Neutrophil (primary cell): ENCODE data around the gene TLE7.
A peak's percentile ranks its signal among the peaks of the same experiment; 100 is the strongest.

Experiments
- H3K27ac ChIP-seq: fragments of 200-600 bp; sonication (generic); 2 replicates; pipeline ENCODE4 v1.5.1; 2016; ENCODE audit warnings: mild to moderate bottlenecking, moderate library complexity
- H3K27me3 ChIP-seq: fragments of 200-600 bp; sonication (generic); 2 replicates; pipeline ENCODE4 v1.6.0; 2016; ENCODE audit warnings: mild to moderate bottlenecking
- H3K36me3 ChIP-seq: fragments of 200-600 bp; sonication (generic); 2 replicates; pipeline ENCODE4 v1.5.1; 2017
- H3K4me1 ChIP-seq, 2 experiments: fragments of 200-600 bp in 1 of 2; sonication (generic) in 1 of 2; 1 replicate in 1 of 2; 2 replicates in 1 of 2; pipeline versions ENCODE4 v1.5.1 to v1.6.1; 2013 to 2016; ENCODE audit warnings: low read depth in 1 of 2, low read length in 1 of 2, mild to moderate bottlenecking in 1 of 2, moderate library complexity in 1 of 2; ENCODE audit not compliant: control insufficient read depth in 1 of 2, insufficient read depth in 1 of 2
- H3K4me3 ChIP-seq, 2 experiments: fragments of 200-600 bp in 1 of 2; sonication (generic) in 1 of 2; 1 replicate in 1 of 2; 2 replicates in 1 of 2; pipeline ENCODE4 v1.5.1; 2013 to 2016; ENCODE audit warnings: low read depth in 1 of 2, low read length in 1 of 2, mild to moderate bottlenecking in 1 of 2, moderate library complexity in 1 of 2
- H3K9me3 ChIP-seq: fragments of 200-600 bp; sonication (generic); 2 replicates; pipeline ENCODE4 v1.5.1; 2016
- TF ChIP-seq, protein P1 (sequence below): fragments of 200-600 bp; sonication (generic); IDR thresholded peaks from 2 replicates; pipeline ENCODE4 v1.5.1; 2016; ENCODE audit warnings: antibody characterized with exemption

Gene TLE7

DNA sequence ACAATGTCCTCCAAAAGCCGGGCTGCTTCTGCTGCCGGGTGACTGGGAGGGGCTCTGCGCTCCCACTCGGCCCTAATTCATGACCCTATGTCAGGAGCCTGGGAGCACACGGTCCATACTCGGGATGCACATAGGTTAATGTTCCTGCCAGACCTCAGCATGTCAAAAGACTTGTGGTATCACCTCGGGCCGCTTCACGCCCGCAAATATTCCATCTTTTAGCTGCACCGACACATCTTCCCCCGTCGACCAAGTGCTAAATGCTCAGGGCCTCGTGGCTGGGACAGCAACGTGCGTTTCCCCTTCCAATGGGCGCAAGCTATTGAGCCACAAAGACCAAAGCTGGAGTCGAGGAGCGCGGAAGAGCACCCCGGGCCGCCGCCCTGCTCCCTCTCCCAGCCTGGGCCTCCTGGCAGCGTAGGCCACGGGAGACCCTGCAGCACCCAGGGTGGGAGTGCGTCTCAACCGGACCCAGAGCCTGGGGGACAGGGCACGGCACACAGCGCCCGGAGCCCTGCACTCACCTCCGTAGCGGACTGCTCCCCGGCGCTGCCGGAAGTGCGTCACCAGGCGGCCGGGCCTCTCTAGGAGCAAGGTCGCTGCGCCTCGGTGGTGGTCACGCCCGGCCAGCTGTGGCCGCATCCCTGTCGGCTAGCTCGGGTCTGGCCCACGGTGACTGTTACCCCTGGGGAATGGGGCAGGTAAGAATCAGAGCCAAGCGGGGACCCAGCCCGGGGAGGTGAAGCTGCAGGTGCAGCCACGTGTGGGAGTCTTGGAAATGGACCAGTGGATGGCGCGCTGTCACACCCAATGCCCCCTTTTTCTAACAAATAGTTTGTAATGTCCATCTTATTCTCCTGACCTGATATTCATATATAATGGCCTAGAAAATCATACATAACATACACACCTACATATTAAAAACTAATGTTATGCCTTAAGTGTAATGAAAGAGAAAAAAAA is 20.1 kb upstream of the TLE7 start, which contains the start of gene ZNF23:
TSS of gene ZNF23 (minus strand) at position 562 of the 963 bp plus-strand sequence. CDS start 5,451 bp downstream, outside the sequence.
- peaks cover 7 to 10% of the 10 kb centered on the region in 2 experiments for H3K4me1 ChIP-seq
- H3K36me3 ChIP-seq = no peaks in the 10 kb centered on the region
- peak within 1 kb of the TSS; percentile 69 to 70 for H3K4me3 ChIP-seq
- TF ChIP-seq, protein P1, sequence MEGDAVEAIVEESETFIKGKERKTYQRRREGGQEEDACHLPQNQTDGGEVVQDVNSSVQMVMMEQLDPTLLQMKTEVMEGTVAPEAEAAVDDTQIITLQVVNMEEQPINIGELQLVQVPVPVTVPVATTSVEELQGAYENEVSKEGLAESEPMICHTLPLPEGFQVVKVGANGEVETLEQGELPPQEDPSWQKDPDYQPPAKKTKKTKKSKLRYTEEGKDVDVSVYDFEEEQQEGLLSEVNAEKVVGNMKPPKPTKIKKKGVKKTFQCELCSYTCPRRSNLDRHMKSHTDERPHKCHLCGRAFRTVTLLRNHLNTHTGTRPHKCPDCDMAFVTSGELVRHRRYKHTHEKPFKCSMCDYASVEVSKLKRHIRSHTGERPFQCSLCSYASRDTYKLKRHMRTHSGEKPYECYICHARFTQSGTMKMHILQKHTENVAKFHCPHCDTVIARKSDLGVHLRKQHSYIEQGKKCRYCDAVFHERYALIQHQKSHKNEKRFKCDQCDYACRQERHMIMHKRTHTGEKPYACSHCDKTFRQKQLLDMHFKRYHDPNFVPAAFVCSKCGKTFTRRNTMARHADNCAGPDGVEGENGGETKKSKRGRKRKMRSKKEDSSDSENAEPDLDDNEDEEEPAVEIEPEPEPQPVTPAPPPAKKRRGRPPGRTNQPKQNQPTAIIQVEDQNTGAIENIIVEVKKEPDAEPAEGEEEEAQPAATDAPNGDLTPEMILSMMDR = no peak
- no peaks in the 10 kb centered on the region for H3K9me3 ChIP-seq
- H3K27me3 ChIP-seq = peaks cover 36% of the 10 kb centered on the region
- peak within 1 kb of the TSS; percentile 37 for H3K27ac ChIP-seq

DNA sequence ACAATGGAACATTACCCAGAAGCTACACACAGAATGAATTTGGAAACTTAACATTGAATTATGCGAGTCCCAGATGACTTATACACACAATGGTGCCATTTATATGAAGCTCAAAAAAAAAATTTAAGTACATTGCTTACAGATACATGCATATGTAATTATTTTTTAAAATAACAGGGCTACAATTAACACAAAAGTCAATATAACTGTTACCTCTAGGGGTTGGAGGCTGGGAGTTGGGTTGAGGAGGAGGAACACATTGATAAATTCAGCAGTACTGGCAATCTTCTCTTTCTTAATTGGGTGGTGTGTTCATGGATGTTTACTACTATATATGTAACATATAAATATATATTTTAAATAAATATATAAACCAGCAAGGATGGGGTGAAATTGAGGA is 19.1 kb upstream of the TLE7 start:
- TF ChIP-seq, protein P1 = no peak
- H3K27me3 ChIP-seq = peaks cover 31% of the 10 kb centered on the region
- no peak overlapping the region for H3K4me3 ChIP-seq
- no peak overlapping the region for H3K27ac ChIP-seq
- H3K9me3 ChIP-seq = no peaks in the 10 kb centered on the region
- no peaks in the 10 kb centered on the region for H3K36me3 ChIP-seq
- H3K4me1 ChIP-seq = peaks cover 7 to 10% of the 10 kb centered on the region in 2 experiments

DNA sequence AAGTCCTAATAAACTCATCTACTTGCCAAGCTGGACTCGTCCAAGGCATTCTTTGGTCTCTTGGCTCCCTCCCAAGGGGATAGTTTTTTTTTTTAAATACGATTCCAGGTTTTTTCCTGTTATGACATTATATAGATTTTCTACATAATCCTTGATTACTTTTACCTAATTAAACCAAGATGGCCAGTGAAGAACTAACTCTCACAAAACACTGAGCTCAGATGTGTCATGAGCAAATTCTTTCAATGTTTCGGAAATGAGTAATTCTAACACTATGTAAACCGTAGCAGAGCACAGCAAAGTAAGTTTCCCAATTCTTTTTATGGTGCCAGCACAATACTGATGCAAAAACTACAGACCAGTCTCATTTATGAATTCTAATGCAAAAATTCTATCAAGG is 18.4 kb upstream of the TLE7 start:
- Histone ChIP-seq H3K36me3 (no peaks in the 10 kb centered on the region), H3K27ac (no peak overlapping the region), H3K27me3 (peaks cover 31% of the 10 kb centered on the region), H3K9me3 (no peaks in the 10 kb centered on the region), H3K4me3 (no peak overlapping the region), H3K4me1 (peaks cover 7 to 10% of the 10 kb centered on the region in 2 experiments)
- TF ChIP-seq, protein P1 = no peak

DNA sequence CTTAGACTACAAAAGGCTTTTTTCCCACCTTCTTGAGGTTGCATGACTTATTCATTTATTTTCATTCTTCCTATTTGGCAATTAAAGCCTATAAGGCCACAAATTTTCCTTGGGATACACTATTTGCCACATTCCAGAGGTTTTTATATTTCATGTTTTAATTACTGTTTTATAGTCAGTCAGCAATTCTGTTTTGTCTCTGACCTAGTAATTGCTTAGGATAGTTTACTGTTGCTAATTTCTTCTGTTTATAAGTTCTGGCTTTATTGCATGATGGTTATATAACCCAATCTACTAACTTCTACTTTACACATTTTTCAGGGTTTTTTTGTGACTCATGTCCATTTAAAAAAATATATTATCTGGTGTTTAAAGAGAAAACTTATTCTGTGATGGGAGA is 17.7 kb upstream of the TLE7 start:
- Histone ChIP-seq H3K27ac (no peak overlapping the region), H3K4me3 (no peak overlapping the region), H3K9me3 (no peaks in the 10 kb centered on the region), H3K27me3 (peaks cover 24% of the 10 kb centered on the region), H3K4me1 (peaks cover 7 to 10% of the 10 kb centered on the region in 2 experiments), H3K36me3 (no peaks in the 10 kb centered on the region)
- TF ChIP-seq, protein P1 = no peak

DNA sequence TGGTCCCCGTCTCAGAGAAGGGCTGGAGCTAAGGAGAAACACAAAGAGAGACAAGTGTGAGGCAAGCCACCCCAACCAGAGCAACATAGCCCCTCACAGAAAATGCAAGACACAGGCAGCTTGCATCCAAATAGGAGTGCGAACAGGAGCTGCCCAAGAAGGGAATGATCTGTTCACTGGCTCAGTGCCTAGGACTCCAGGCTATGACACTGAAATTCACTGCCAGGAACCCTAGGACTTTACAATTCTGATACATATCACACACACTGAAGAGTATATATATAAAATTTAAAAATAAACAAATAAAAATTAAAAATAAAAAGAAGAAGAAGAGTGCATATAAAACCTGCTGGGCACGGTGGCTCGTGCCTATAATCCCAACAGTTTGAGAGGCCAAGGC is 14.9 kb upstream of the TLE7 start:
- H3K27me3 ChIP-seq = peaks cover 4% of the 10 kb centered on the region
- TF ChIP-seq, protein P1 = no peak
- H3K4me1 ChIP-seq = peaks cover 6 to 7% of the 10 kb centered on the region in 2 experiments
- H3K9me3 ChIP-seq = peaks cover 2% of the 10 kb centered on the region
- no peak overlapping the region for H3K4me3 ChIP-seq
- no peaks in the 10 kb centered on the region for H3K36me3 ChIP-seq
- H3K27ac ChIP-seq = no peak overlapping the region
